CD14-positive monocyte (primary cell): ENCODE data around the gene MKKS. TPM values are rescaled to one million over a fixed set of nuclear protein-coding genes. Genes with fewer than 3 reads are reported as not detected.

ENCODE experiments used
- DNase-seq, 3 donors: peaks; one replicate each; pipeline ENCODE4 v3.0.0-alpha.2; 2011 to 2022
- H2AFZ ChIP-seq: 2 replicates; pipeline ENCODE4 v1.6.0; 2012; ENCODE audit warnings: mild to moderate bottlenecking, low read depth, low read length, inconsistent platforms; ENCODE audit not compliant: insufficient read depth, poor library complexity, severe bottlenecking
- H3K27ac ChIP-seq, 2 donors: 1 replicate in 1 of 2; 2 replicates in 1 of 2; pipeline ENCODE4 v1.5.1; 2012 to 2013; ENCODE audit warnings: low read length in 2 of 2, control low read depth in 1 of 2, inconsistent platforms in 1 of 2, low read depth in 1 of 2, mild to moderate bottlenecking in 1 of 2
- H3K27me3 ChIP-seq, 2 donors: one replicate each; pipeline versions ENCODE4 v1.6.0 to v1.6.1; 2011 to 2013; ENCODE audit warnings: low read length in 2 of 2; ENCODE audit not compliant: control insufficient read depth in 2 of 2, insufficient read depth in 2 of 2
- H3K36me3 ChIP-seq, 2 donors: replicated peaks in 1 of 2; 1 replicate in 1 of 2; 2 replicates in 1 of 2; pipeline versions ENCODE4 v1.5.1 to v1.6.1; 2012 to 2013; ENCODE audit warnings: low read length in 2 of 2, control low read depth in 1 of 2, inconsistent platforms in 1 of 2, mild to moderate bottlenecking in 1 of 2; ENCODE audit not compliant: insufficient read depth in 2 of 2, control insufficient read depth in 1 of 2
- H3K4me1 ChIP-seq, 2 donors: 1 replicate in 1 of 2; 2 replicates in 1 of 2; pipeline versions ENCODE4 v1.5.1 to v1.6.1; 2012 to 2013; ENCODE audit warnings: low read length in 2 of 2, control low read depth in 1 of 2, inconsistent platforms in 1 of 2, mild to moderate bottlenecking in 1 of 2, moderate library complexity in 1 of 2; ENCODE audit not compliant: insufficient read depth in 2 of 2, control insufficient read depth in 1 of 2
- H3K4me2 ChIP-seq: replicated peaks from 2 replicates; pipeline ENCODE3; 2012; ENCODE audit warnings: low read length, moderate library complexity, mild to moderate bottlenecking; ENCODE audit not compliant: poor library complexity, severe bottlenecking; ENCODE audit errors: extremely low read depth
- H3K4me3 ChIP-seq, 3 experiments: fragments of 200-600 bp in 1 of 3; sonication (generic) in 1 of 3; replicated peaks in 1 of 3; 1 replicate in 2 of 3; 2 replicates in 1 of 3; pipeline ENCODE4 v1.5.1; 2011 to 2013; ENCODE audit warnings: low read length in 3 of 3, mild to moderate bottlenecking in 3 of 3, control low read depth in 2 of 3, low read depth in 2 of 3, inconsistent platforms in 1 of 3, moderate library complexity in 1 of 3
- H3K79me2 ChIP-seq: 2 replicates; pipeline ENCODE4 v1.6.0; 2012; ENCODE audit warnings: mild to moderate bottlenecking, control low read depth, inconsistent platforms, low read length, moderate library complexity; ENCODE audit not compliant: insufficient read depth
- H3K9ac ChIP-seq: 2 replicates; pipeline ENCODE4 v1.6.0; 2017; ENCODE audit warnings: low read length, mild to moderate bottlenecking; ENCODE audit not compliant: insufficient read depth, poor library complexity, severe bottlenecking
- H3K9me3 ChIP-seq, 2 donors: replicated peaks in 1 of 2; 1 replicate in 1 of 2; 2 replicates in 1 of 2; pipeline versions ENCODE4 v1.5.1 to v1.6.1; 2012 to 2013; ENCODE audit warnings: low read length in 2 of 2, control low read depth in 1 of 2; ENCODE audit not compliant: control insufficient read depth in 1 of 2, insufficient read depth in 1 of 2
- H4K20me1 ChIP-seq: 2 replicates; pipeline ENCODE4 v1.6.0; 2012; ENCODE audit warnings: mild to moderate bottlenecking, low read length, control low read depth, moderate library complexity; ENCODE audit not compliant: insufficient read depth
- H3K27ac Mint-ChIP-seq, 7 donors: one replicate each; pipeline ENCODE4 v1.8.0; 2020; ENCODE audit warnings: mild to moderate bottlenecking in 7 of 7, mixed read lengths in 7 of 7, moderate library complexity in 6 of 7, inconsistent platforms in 2 of 7
- H3K27me3 Mint-ChIP-seq, 3 donors: one replicate each; pipeline ENCODE4 v1.8.0; 2021 to 2022; ENCODE audit warnings: low read depth in 3 of 3, mild to moderate bottlenecking in 3 of 3, mixed read lengths in 3 of 3, moderate library complexity in 3 of 3, inconsistent platforms in 1 of 3
- H3K36me3 Mint-ChIP-seq, 2 donors: one replicate each; pipeline ENCODE4 v1.8.0; 2020; ENCODE audit warnings: mixed read lengths in 2 of 2, inconsistent platforms in 1 of 2, mild to moderate bottlenecking in 1 of 2
- H3K4me1 Mint-ChIP-seq: one replicate; pipeline ENCODE4 v1.8.0; 2020; ENCODE audit warnings: mild to moderate bottlenecking, mixed read lengths
- H3K4me3 Mint-ChIP-seq, 2 donors: one replicate each; pipeline ENCODE4 v1.8.0; 2020; ENCODE audit warnings: mild to moderate bottlenecking in 2 of 2, mixed read lengths in 2 of 2, moderate library complexity in 1 of 2
- H3K9me3 Mint-ChIP-seq, 7 donors: one replicate each; pipeline ENCODE4 v1.8.0; 2020 to 2022; ENCODE audit warnings: mixed read lengths in 7 of 7, mild to moderate bottlenecking in 6 of 7, moderate library complexity in 6 of 7, inconsistent platforms in 2 of 7
- CTCF ChIP-seq: fragments of 200-600 bp; IDR thresholded peaks from one replicate; pipeline ENCODE4 v1.8.0; 2022; ENCODE audit warnings: antibody characterized with exemption, mild to moderate bottlenecking
- WGBS: methylation state at CpG from one replicate; pipeline ENCODE4 v1.1.5; 2013; ENCODE audit warnings: missing lambda C conversion rate; ENCODE audit not compliant: insufficient coverage; 5-methylcytosine and 5-hydroxymethylcytosine counted together
- intact Hi-C, 2 donors: fragments of 100-400 bp; cut with micrococcal nuclease; formaldehyde crosslinking; loops; one replicate each; pipeline versions ENCODE4 v1.15.0 to v1.15.1; 2023
- polyA plus RNA-seq, 3 donors: library from polyadenylated mRNA; depleted of rRNA in 1 of 3; unstranded in 2 of 3; stranded (reverse) in 1 of 3; fragments of 300-500 nt in 2 of 3; fragments of >200 nt in 1 of 3; fragmentation: Illumina TruSeq in 2 of 3; gene quantifications; 1 replicate in 2 of 3; 2 replicates in 1 of 3; pipeline ENCODE4 v1.2.3, GENCODE V29; 2012 to 2021

The MKKS gene
- polyA plus RNA-seq, 3 donors, result 4.8 to 34.6 (median 31.8) TPM

GRCh38 chr20:10374036-10374435 lies 60.0 kb downstream of the MKKS start:
- H3K4me3 Mint-ChIP-seq, result no peak overlapping the region

GRCh38 chr20:10371467-10371866 lies 62.6 kb downstream of the MKKS start:
- Mint-ChIP-seq H3K27me3 (peaks cover 0 to under 1% (median 0%) of the 10 kb centered on the region in 3 donors), H3K27ac (no peak overlapping the region), H3K9me3 (peaks cover 8 to 14% (median 11%) of the 10 kb centered on the region in 7 donors)

More at GRCh38 chr20:10374036-10374435, 60.0 kb downstream of the MKKS start:
- no peak for DNase-seq
- Mint-ChIP-seq H3K27ac (no peak overlapping the region), H3K27me3 (no peaks in the 10 kb centered on the region), H3K4me1 (no peaks in the 10 kb centered on the region), H3K36me3 (no peaks in the 10 kb centered on the region), H3K9me3 (peaks cover 8 to 16% (median 14%) of the 10 kb centered on the region in 7 donors)
- Histone ChIP-seq H3K36me3 (no peaks in the 10 kb centered on the region), H3K27ac (no peak overlapping the region), H3K4me3 (no peak overlapping the region), H3K27me3 (no peaks in the 10 kb centered on the region), H3K79me2 (no peaks in the 10 kb centered on the region), H3K4me1 (no peaks in the 10 kb centered on the region), H4K20me1 (no peaks in the 10 kb centered on the region), H3K4me2 (no peak overlapping the region), H3K9ac (no peak overlapping the region), H2AFZ (no peak overlapping the region), H3K9me3 (peaks cover 0 to 8% of the 10 kb centered on the region in 2 donors)
- 0% methylated on average over 1 of the region's 2 CpGs for whole genome bisulfite sequencing
- intact Hi-C loops, result no loop called here
- TF ChIP-seq CTCF, result no peak

More at GRCh38 chr20:10371467-10371866, 62.6 kb downstream of the MKKS start:
- Histone ChIP-seq H3K9ac (no peak overlapping the region), H2AFZ (no peak overlapping the region), H3K4me2 (no peak overlapping the region), H3K4me1 (no peaks in the 10 kb centered on the region), H4K20me1 (no peaks in the 10 kb centered on the region), H3K27me3 (no peaks in the 10 kb centered on the region), H3K79me2 (no peaks in the 10 kb centered on the region), H3K27ac (no peak overlapping the region), H3K4me3 (no peak overlapping the region), H3K9me3 (peaks cover 0 to 8% of the 10 kb centered on the region in 2 donors), H3K36me3 (no peaks in the 10 kb centered on the region)
- TF ChIP-seq CTCF, result no peak
- Mint-ChIP-seq H3K36me3 (no peaks in the 10 kb centered on the region), H3K4me1 (no peaks in the 10 kb centered on the region), H3K4me3 (no peak overlapping the region)
- no peak for DNase-seq
- intact Hi-C loops, result no loop called here
